ENCODE measurements around the gene CDH13. TPM values are rescaled to one million over a fixed set of nuclear protein-coding genes. Genes with fewer than 3 reads are reported as not detected.

The CDH13 gene
- total RNA-seq, 2 donors from 2014 or later: 2.4 to 6.3 TPM

DNA sequence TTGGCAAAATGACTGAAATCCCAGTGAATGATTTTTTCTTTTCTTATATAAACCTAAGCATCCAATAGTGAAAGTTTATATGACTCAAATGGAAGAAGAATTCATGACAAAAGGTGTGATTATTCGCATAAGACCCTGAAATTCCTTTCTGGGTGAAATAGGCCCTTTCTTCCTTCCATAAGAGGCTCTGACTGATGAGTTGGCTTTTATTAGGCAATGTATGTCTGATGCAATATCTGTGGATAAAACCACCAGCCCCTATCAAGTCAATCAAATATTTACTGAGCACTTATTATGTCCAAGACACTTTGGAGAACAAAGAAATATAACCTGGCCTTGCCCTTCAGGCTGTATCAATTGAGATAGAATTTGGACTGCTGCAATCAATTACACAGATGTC, 316.6 kb downstream of the CDH13 start:
- intact Hi-C loops (cut with DNase I): no loop called here
- TF ChIP-seq, protein P1, sequence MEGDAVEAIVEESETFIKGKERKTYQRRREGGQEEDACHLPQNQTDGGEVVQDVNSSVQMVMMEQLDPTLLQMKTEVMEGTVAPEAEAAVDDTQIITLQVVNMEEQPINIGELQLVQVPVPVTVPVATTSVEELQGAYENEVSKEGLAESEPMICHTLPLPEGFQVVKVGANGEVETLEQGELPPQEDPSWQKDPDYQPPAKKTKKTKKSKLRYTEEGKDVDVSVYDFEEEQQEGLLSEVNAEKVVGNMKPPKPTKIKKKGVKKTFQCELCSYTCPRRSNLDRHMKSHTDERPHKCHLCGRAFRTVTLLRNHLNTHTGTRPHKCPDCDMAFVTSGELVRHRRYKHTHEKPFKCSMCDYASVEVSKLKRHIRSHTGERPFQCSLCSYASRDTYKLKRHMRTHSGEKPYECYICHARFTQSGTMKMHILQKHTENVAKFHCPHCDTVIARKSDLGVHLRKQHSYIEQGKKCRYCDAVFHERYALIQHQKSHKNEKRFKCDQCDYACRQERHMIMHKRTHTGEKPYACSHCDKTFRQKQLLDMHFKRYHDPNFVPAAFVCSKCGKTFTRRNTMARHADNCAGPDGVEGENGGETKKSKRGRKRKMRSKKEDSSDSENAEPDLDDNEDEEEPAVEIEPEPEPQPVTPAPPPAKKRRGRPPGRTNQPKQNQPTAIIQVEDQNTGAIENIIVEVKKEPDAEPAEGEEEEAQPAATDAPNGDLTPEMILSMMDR (IDR thresholded peaks at IDR 0.05): no peak
- Histone ChIP-seq H3K27ac (no peak overlapping the region), H3K4me1 (no peaks in the 10 kb centered on the region), H3K9ac (ENCODE audit: low read depth in 2 of 2, low read length in 2 of 2) (no peak overlapping the region), H3K4me3 (no peak overlapping the region), H3K36me3 (no peaks in the 10 kb centered on the region), H3K9me3 (no peaks in the 10 kb centered on the region), H3K27me3 (no peaks in the 10 kb centered on the region)
- no peak for DNase-seq

DNA sequence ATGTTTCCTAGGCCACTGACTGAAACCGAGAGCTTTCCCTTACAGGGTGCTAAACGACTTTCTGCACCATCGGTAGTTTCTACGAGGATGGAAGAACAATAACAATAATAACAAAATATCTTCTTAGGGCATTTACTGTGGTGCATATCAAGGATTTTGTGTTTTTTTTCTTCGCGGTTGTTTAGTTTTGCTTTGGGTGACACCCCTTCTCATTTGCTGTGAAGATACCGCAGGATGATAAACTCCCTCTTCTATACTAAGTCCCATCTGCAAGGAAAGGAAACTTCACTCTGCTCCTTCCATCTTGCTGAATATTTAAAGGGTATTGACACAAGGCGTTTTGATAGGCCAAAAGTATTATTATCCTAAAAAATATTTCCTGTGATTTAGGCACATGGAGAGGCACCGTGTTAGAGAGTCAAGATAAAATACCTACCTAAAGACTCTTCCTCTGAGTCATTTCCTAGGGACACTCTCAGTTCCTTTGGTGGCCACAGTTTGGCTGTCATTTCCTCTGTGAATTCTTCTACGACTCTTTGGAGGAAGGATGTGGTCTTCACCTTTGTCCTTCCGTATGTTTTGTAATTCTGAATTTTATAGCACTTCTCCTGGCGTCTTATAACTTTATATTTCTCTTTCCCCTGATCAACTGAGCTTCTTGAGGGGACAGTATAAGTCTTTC, 318.8 kb downstream of the CDH13 start:
- Histone ChIP-seq H3K27me3 (no peaks in the 10 kb centered on the region), H3K36me3 (no peaks in the 10 kb centered on the region), H3K4me1 (no peaks in the 10 kb centered on the region), H3K9ac (ENCODE audit: low read depth in 2 of 2, low read length in 2 of 2) (no peak overlapping the region), H3K4me3 (no peak overlapping the region), H3K9me3 (no peaks in the 10 kb centered on the region), H3K27ac (no peak overlapping the region)
- intact Hi-C loops (cut with DNase I): no loop called here
- TF ChIP-seq, protein P1 (IDR thresholded peaks at IDR 0.05): no peak
- no peak for DNase-seq

DNA sequence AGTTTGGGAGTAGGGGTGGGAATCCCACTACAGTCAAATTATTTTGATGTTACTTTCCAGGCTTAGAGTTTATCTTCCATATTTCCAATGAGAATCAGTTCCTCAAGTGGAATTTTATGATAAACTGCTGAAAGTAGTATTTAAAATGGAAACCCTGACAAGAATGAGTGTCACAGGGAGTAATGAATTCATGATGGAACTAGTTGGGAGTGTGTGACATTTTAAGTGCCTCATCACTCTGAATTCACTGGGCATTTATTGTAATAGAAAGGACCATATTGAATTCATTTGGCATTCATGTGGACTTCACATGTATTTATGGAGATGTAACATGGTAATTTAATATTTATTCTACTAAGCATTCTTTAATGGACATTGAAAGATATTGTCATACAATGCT, 320.9 kb downstream of the CDH13 start:
- H3K27me3 ChIP-seq: no peaks in the 10 kb centered on the region
- no peaks in the 10 kb centered on the region for H3K9me3 ChIP-seq
- TF ChIP-seq, protein P1 (IDR thresholded peaks at IDR 0.05): no peak
- no peak for DNase-seq
- H3K4me1 ChIP-seq: no peaks in the 10 kb centered on the region
- H3K36me3 ChIP-seq: no peaks in the 10 kb centered on the region
- intact Hi-C loops (cut with DNase I): no loop called here
- no peak overlapping the region for H3K9ac ChIP-seq (ENCODE audit: low read depth in 2 of 2, low read length in 2 of 2)
- no peak overlapping the region for H3K27ac ChIP-seq
- no peak overlapping the region for H3K4me3 ChIP-seq

DNA sequence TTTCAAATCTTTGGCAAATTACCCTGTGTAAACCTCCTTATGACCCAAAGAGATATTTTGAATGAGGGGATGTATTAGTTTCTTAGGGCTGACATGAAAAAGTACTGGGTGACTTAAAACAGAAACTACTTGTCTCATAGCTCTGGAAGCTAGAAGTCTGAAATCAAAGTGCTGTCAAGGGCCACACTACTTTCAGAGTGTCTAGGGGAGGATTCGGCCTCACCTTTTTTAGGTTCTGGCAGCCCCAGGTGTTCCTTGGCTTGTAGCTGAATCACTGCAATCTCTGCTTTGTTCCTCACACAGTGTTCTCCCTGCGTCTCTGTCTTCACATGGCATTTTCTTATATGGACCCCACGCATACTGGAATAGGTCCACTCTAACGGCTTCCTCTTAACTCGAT, 322.2 kb downstream of the CDH13 start:
- DNase-seq: no peak
- no peaks in the 10 kb centered on the region for H3K9me3 ChIP-seq
- no peak overlapping the region for H3K4me3 ChIP-seq
- H3K36me3 ChIP-seq: no peaks in the 10 kb centered on the region
- no peaks in the 10 kb centered on the region for H3K27me3 ChIP-seq
- intact Hi-C loops (cut with DNase I): no loop called here
- H3K4me1 ChIP-seq: no peaks in the 10 kb centered on the region
- H3K27ac ChIP-seq: no peak overlapping the region
- TF ChIP-seq, protein P1 (IDR thresholded peaks at IDR 0.05): no peak
- H3K9ac ChIP-seq (ENCODE audit: low read depth in 2 of 2, low read length in 2 of 2): no peak overlapping the region

DNA sequence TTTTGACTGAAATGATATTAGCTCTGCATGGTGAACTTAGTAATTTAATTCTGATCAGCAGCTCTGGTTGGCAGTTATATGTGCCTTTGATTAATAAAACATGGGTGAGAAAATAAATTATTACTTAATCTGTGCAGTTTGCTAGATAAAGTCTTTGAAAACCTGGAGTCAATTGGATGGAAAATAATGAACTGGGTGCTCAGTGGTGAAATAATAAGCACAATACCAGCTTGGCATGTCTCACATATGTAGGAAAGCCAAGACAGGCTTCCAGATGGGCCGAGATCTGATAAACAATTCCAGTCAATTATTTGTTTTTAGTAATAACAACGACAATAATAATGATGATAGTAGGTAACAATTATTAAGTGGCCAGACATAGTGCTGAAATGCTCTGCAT, 326.7 kb downstream of the CDH13 start:
- TF ChIP-seq, protein P1 (IDR thresholded peaks at IDR 0.05): no peak
- Histone ChIP-seq H3K27me3 (no peaks in the 10 kb centered on the region), H3K4me3 (no peak overlapping the region), H3K4me1 (no peaks in the 10 kb centered on the region), H3K36me3 (no peaks in the 10 kb centered on the region), H3K27ac (no peak overlapping the region), H3K9ac (ENCODE audit: low read depth in 2 of 2, low read length in 2 of 2) (no peak overlapping the region), H3K9me3 (no peaks in the 10 kb centered on the region)
- intact Hi-C loops (cut with DNase I): no loop called here
- DNase-seq: no peak
